Effector CD4-positive, alpha-beta T cell (primary cell): Measurements from ENCODE around the gene LIN7C.

Experiments
- DNase-seq: peaks from one replicate; pipeline ENCODE4 v3.0.0-alpha.2; 2020

LIN7C gene

DNA sequence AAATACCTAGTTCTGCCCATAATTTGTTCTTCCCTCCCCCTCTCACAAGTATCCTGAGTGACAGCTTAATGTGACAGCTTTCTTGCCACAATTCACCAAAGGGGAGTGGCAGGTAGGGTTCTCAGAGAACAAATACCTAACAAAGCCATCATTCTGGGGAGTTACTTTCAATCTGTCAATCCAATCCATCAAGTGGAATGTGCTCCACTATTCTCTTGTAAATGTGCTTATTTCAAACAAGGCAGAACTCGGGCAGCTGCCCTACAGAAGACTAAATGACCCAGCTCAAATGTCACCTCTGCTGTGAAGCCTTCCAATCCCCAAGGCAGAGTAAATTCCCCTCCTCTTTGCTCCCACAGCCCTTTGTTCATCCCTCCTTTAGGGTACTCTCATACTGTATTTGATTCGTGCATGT is 61.8 kb downstream of the LIN7C start:
- DNase-seq = no peak
